HL-60 (cell line): Measurements from ENCODE around the gene ARMC9.

Experiments used
- CTCF ChIP-seq: IDR thresholded peaks from one replicate; pipeline ENCODE4 v1.5.1; 2011; ENCODE audit warnings: low read length, control low read depth, inconsistent platforms; ENCODE audit not compliant: insufficient read depth
- GABPA ChIP-seq: IDR thresholded peaks from 2 replicates; pipeline ENCODE4 v1.6.1; 2012; ENCODE audit warnings: low read depth

GRCh38 chr2:231415029-231415428 is 216.6 kb downstream of the ARMC9 start:
- no peak for TF ChIP-seq GABPA
- TF ChIP-seq CTCF: no peak
